Endothelial cell of umbilical vein (primary cell): ENCODE measurements around the gene SLC38A4.

Experiments
- EZH2 ChIP-seq: IDR thresholded peaks from 2 replicates; pipeline ENCODE4 v1.6.1; 2012; ENCODE audit warnings: borderline replicate concordance, low read depth, mild to moderate bottlenecking, moderate library complexity, low read length, inconsistent platforms; ENCODE audit not compliant: severe bottlenecking
- POLR2A ChIP-seq: IDR thresholded peaks from 2 replicates; pipeline ENCODE4 v1.6.1; 2012; ENCODE audit warnings: low read depth, mild to moderate bottlenecking, control low read depth, low read length
- POLR2AphosphoS5 ChIP-seq: IDR thresholded peaks from 2 replicates; pipeline ENCODE4 v1.6.1; 2012; ENCODE audit warnings: low read depth, mild to moderate bottlenecking, control low read depth, low read length, moderate library complexity; ENCODE audit not compliant: insufficient read depth
- TF ChIP-seq, protein P1 (sequence below), 2 donors: IDR thresholded peaks; 1 replicate in 1 of 2; 2 replicates in 1 of 2; pipeline ENCODE4 v1.5.1; 2011; ENCODE audit warnings: low read length in 2 of 2, mild to moderate bottlenecking in 2 of 2, moderate library complexity in 2 of 2, control low read depth in 1 of 2, inconsistent platforms in 1 of 2, low read depth in 1 of 2; ENCODE audit not compliant: insufficient read depth in 1 of 2; ENCODE audit errors: extremely low read depth in 1 of 2
- TF ChIP-seq, protein P2 (sequence below): IDR thresholded peaks from 2 replicates; pipeline ENCODE4 v1.6.1; 2011; ENCODE audit not compliant: insufficient read depth, insufficient read length

DNA sequence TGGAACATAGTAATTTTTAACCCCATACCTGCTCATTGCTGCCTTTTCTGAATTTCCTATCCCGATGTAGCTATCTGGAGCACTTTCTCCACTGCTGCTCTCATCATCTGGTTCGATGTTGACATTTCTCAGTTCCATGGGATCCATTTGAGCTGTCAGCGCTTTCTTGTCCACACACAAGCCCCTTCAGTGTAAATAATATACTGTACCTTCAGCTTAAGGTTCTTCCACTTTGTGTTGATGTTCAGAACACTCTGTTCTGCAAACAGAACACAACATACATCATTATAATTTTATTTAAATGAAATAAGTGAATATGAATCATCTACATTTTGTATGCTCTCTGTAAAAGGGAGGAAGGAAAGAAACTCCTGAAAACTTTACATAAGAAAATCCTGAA is 32.9 kb downstream of the SLC38A4 start:
- TF ChIP-seq, protein P1, sequence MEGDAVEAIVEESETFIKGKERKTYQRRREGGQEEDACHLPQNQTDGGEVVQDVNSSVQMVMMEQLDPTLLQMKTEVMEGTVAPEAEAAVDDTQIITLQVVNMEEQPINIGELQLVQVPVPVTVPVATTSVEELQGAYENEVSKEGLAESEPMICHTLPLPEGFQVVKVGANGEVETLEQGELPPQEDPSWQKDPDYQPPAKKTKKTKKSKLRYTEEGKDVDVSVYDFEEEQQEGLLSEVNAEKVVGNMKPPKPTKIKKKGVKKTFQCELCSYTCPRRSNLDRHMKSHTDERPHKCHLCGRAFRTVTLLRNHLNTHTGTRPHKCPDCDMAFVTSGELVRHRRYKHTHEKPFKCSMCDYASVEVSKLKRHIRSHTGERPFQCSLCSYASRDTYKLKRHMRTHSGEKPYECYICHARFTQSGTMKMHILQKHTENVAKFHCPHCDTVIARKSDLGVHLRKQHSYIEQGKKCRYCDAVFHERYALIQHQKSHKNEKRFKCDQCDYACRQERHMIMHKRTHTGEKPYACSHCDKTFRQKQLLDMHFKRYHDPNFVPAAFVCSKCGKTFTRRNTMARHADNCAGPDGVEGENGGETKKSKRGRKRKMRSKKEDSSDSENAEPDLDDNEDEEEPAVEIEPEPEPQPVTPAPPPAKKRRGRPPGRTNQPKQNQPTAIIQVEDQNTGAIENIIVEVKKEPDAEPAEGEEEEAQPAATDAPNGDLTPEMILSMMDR (IDR thresholded peaks at IDR 0.05; ENCODE audit: extremely low read depth in 1 of 2, insufficient read depth in 1 of 2, low read depth in 1 of 2, low read length in 2 of 2) = no peak
- TF ChIP-seq, protein P2, sequence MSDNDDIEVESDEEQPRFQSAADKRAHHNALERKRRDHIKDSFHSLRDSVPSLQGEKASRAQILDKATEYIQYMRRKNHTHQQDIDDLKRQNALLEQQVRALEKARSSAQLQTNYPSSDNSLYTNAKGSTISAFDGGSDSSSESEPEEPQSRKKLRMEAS = no peak
- no peak for TF ChIP-seq EZH2
- no peak for TF ChIP-seq POLR2AphosphoS5
- no peak for TF ChIP-seq POLR2A
